HL-60 (cell line): ENCODE measurements around the gene RPN1.

Experiments used
- DNase-seq, 2 experiments: peaks; one replicate each; pipeline ENCODE4 v3.0.0-alpha.2; 2010 to 2020; ENCODE audit warnings: low read depth in 1 of 2, low spot score in 1 of 2
- H3K27ac ChIP-seq: fragments of 250-450 bp; sonication (Bioruptor Pico); replicated peaks from 2 replicates; pipeline ENCODE4 v1.5.1; 2020; ENCODE audit warnings: mild to moderate bottlenecking, moderate library complexity
- H3K27me3 ChIP-seq: fragments of 250-450 bp; sonication (Bioruptor Pico); 2 replicates; pipeline ENCODE4 v1.5.1; 2021; ENCODE audit warnings: mild to moderate bottlenecking, moderate library complexity; ENCODE audit not compliant: insufficient read depth, poor library complexity, severe bottlenecking
- H3K4me3 ChIP-seq: replicated peaks from 2 replicates; pipeline ENCODE4 v1.5.1; 2011; ENCODE audit warnings: mild to moderate bottlenecking, control low read depth, low read length; ENCODE audit not compliant: insufficient read depth
- GABPA ChIP-seq: IDR thresholded peaks from 2 replicates; pipeline ENCODE4 v1.6.1; 2012; ENCODE audit warnings: low read depth
- POLR2AphosphoS5 ChIP-seq: IDR thresholded peaks from 2 replicates; pipeline ENCODE4 v1.6.1; 2012; ENCODE audit warnings: low read depth
- SPI1 ChIP-seq: IDR thresholded peaks from 2 replicates; pipeline ENCODE4 v1.6.1; 2012; ENCODE audit warnings: low read depth, mild to moderate bottlenecking, borderline replicate concordance
- TF ChIP-seq, protein P1 (sequence below): IDR thresholded peaks from 2 replicates; pipeline ENCODE4 v1.6.1; 2012; ENCODE audit warnings: low read depth; ENCODE audit not compliant: insufficient replicate concordance
- TF ChIP-seq, protein P2 (sequence below): IDR thresholded peaks from one replicate; pipeline ENCODE4 v1.5.1; 2011; ENCODE audit warnings: low read length, control low read depth, inconsistent platforms; ENCODE audit not compliant: insufficient read depth

The RPN1 gene

DNA sequence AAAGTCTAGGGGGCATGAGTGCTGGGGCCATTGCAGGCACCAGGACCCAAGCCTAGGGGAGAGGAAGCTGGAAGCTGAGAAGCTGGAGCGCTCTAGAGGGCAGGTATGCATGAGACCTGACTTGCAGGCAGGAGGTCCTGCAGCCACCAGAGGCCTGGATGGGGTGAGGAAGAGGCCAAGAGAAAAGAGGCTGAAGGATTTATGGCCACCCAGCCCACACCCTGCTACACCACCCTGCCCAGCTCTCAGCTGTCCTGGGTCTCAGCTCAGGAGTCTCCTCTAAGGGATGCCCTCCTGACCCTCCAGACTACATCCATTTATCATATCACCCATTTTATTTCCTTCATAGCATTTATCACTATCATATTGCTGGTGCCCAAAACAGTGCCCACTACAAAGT is 36.5 kb downstream of the RPN1 start:
- no peaks in the 10 kb centered on the region for H3K27me3 ChIP-seq
- no peak overlapping the region for H3K27ac ChIP-seq
- H3K4me3 ChIP-seq, result no peak overlapping the region
- DNase-seq, result no peak
- TF ChIP-seq, protein P1, sequence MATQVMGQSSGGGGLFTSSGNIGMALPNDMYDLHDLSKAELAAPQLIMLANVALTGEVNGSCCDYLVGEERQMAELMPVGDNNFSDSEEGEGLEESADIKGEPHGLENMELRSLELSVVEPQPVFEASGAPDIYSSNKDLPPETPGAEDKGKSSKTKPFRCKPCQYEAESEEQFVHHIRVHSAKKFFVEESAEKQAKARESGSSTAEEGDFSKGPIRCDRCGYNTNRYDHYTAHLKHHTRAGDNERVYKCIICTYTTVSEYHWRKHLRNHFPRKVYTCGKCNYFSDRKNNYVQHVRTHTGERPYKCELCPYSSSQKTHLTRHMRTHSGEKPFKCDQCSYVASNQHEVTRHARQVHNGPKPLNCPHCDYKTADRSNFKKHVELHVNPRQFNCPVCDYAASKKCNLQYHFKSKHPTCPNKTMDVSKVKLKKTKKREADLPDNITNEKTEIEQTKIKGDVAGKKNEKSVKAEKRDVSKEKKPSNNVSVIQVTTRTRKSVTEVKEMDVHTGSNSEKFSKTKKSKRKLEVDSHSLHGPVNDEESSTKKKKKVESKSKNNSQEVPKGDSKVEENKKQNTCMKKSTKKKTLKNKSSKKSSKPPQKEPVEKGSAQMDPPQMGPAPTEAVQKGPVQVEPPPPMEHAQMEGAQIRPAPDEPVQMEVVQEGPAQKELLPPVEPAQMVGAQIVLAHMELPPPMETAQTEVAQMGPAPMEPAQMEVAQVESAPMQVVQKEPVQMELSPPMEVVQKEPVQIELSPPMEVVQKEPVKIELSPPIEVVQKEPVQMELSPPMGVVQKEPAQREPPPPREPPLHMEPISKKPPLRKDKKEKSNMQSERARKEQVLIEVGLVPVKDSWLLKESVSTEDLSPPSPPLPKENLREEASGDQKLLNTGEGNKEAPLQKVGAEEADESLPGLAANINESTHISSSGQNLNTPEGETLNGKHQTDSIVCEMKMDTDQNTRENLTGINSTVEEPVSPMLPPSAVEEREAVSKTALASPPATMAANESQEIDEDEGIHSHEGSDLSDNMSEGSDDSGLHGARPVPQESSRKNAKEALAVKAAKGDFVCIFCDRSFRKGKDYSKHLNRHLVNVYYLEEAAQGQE, result no peak
- TF ChIP-seq POLR2AphosphoS5 (no peak), GABPA (no peak), SPI1 (no peak)
- TF ChIP-seq, protein P2, sequence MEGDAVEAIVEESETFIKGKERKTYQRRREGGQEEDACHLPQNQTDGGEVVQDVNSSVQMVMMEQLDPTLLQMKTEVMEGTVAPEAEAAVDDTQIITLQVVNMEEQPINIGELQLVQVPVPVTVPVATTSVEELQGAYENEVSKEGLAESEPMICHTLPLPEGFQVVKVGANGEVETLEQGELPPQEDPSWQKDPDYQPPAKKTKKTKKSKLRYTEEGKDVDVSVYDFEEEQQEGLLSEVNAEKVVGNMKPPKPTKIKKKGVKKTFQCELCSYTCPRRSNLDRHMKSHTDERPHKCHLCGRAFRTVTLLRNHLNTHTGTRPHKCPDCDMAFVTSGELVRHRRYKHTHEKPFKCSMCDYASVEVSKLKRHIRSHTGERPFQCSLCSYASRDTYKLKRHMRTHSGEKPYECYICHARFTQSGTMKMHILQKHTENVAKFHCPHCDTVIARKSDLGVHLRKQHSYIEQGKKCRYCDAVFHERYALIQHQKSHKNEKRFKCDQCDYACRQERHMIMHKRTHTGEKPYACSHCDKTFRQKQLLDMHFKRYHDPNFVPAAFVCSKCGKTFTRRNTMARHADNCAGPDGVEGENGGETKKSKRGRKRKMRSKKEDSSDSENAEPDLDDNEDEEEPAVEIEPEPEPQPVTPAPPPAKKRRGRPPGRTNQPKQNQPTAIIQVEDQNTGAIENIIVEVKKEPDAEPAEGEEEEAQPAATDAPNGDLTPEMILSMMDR, result no peak

GRCh38 chr3:128613083-128613829 is 37.4 kb downstream of the RPN1 start:
- Histone ChIP-seq H3K27me3 (no peaks in the 10 kb centered on the region), H3K27ac (no peak overlapping the region), H3K4me3 (no peak overlapping the region)
- DNase-seq, result no peak
- TF ChIP-seq, protein P2, result no peak
- TF ChIP-seq GABPA (no peak), SPI1 (no peak), POLR2AphosphoS5 (no peak)
- TF ChIP-seq, protein P1, result no peak

- H3K27ac ChIP-seq, result no peak overlapping the region
- H3K4me3 ChIP-seq, result no peak overlapping the region
- TF ChIP-seq, protein P1, result no peak
- no peak for TF ChIP-seq GABPA
- TF ChIP-seq SPI1, result no peak
- TF ChIP-seq, protein P2, result no peak
- no peak for TF ChIP-seq POLR2AphosphoS5
- H3K27me3 ChIP-seq, result no peaks in the 10 kb centered on the region
- no peak for DNase-seq
Observed at GRCh38 chr3:128610451-128611070, 40.1 kb downstream of the RPN1 start.
